RWPE1 (cell line): ENCODE results near the gene TPH2.

Experiments used
- CTCF ChIA-PET: fragments of 350-600 bp; sonication (Branson Sonifier 250); formaldehyde crosslinking; extraction: SDS; loops from one replicate; lab custom pipeline; 2021; lab: Yijun Ruan, JAX
- POLR2A ChIA-PET: fragments of 400-600 bp; formaldehyde crosslinking; extraction: SDS; loops from one replicate; lab custom pipeline; 2020; ENCODE audit warnings: antibody characterized with exemption; ENCODE audit not compliant: low non-redundant PET; lab: Yijun Ruan, JAX
- DNase-seq: peaks from one replicate; pipeline ENCODE4 v3.0.0; 2012; ENCODE audit warnings: low spot score
- H3K27ac ChIP-seq: fragments of 450-650 bp; 2 replicates; pipeline ENCODE4 v1.5.1; 2017
- CTCF ChIP-seq: fragments of 450-650 bp; conservative IDR thresholded peaks from 2 replicates; pipeline ENCODE4 v1.5.1; 2017; ENCODE audit warnings: low read depth, mild to moderate bottlenecking

The TPH2 gene

GRCh38 chr12:71954861-71955260, 16.2 kb downstream of the TPH2 start:
- H3K27ac ChIP-seq = no peak overlapping the region
- no peak for DNase-seq
- TF ChIP-seq CTCF = no peak
- CTCF ChIA-PET = no interaction called here
- POLR2A ChIA-PET = no interaction called here

DNA sequence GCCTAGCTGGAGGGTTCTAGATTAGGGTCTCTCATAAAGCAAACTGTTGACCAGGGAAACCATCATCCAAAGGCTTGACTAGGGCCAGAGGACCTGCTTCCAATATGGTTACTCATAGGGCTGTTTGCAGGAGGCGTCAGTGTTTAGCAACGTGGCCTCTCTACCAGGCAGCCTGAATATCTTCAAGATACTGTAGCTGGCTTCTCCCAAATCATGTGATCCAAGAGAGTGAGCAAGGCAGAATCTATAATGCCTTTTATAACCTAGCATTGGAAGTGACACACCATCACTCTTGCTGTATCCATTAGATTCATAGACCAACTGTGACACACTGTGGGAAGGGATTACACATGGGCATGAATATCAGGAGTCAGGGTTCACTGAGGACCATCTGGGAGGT, 17.3 kb downstream of the TPH2 start:
- ChIA-PET CTCF (no interaction called here), POLR2A (no interaction called here)
- H3K27ac ChIP-seq = no peak overlapping the region
- no peak for DNase-seq
- TF ChIP-seq CTCF = no peak

GRCh38 chr12:71958056-71958455, 19.4 kb downstream of the TPH2 start:
- ChIA-PET POLR2A (no interaction called here), CTCF (no interaction called here)
- no peak overlapping the region for H3K27ac ChIP-seq
- no peak for TF ChIP-seq CTCF
- DNase-seq = no peak

GRCh38 chr12:71958457-71958856, 19.8 kb downstream of the TPH2 start:
- POLR2A ChIA-PET = no interaction called here

DNA sequence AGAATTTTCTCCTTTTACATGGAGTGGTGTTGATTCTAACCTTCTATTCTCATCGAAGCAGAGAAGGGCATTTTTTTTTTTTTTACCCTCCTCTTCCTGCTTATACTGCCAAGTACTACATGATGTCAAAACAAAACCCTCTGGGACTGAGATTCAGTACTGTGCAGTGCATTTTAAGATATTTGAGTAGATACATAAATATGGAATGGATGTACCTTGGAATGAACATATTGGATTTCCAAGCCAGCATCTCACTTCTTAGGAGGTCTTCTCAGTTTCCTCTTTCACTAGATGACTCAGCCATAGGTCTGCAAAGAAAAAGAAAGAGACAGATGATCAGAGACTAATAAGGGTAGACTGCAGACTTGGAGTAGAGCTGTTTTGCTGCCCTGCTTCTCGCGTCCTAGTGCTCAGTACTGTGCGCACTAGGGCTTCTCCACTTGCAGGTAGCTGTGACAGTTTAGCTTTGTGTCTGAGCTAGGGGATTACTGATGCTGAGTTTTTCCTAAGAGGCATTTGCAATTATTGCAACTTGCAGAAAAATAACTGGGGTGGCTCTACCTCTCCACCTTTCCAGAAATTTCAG, 20.4 kb downstream of the TPH2 start:
- ChIA-PET POLR2A (no interaction called here), CTCF (interaction anchor here (0.6 to 0.7 kb wide), 2 partner anchors 206 to 717 kb away, joined by 3 read pairs; no protein-coding TSS in a partner anchor)
- TF ChIP-seq CTCF = no peak
- H3K27ac ChIP-seq = no peak overlapping the region
- DNase-seq = no peak

More at GRCh38 chr12:71958457-71958856, 19.8 kb downstream of the TPH2 start:
- CTCF ChIA-PET = no interaction called here
- no peak for DNase-seq
- TF ChIP-seq CTCF = no peak
- no peak overlapping the region for H3K27ac ChIP-seq

GRCh38 chr12:71967211-71967610, 28.6 kb downstream of the TPH2 start:
- H3K27ac ChIP-seq = no peak overlapping the region
- no peak for DNase-seq
- POLR2A ChIA-PET = no interaction called here
- CTCF ChIA-PET = no interaction called here
- TF ChIP-seq CTCF = no peak
